ENCODE data around the gene PCCB. TPM values are rescaled to one million over a fixed set of nuclear protein-coding genes. Genes with fewer than 3 reads are reported as not detected.
A peak's percentile ranks its signal among the peaks of the same experiment; 100 is the strongest.
"Not testable (repeated sequence)": the region's sequence is repeated elsewhere in the genome, so short reads cannot be mapped to it uniquely, and the experiment has no call there.

Gene PCCB
- total RNA-seq (ENCODE audit: unreplicated experiment), result 35.2 TPM
- long read RNA-seq, full-length matches to known transcripts, result 42 of 59 reads
- long read RNA-seq, partial matches to known transcripts, result 13 of 59 reads
- long read RNA-seq, other reads (novel, unspliced or antisense), result 4 of 59 reads

DNA sequence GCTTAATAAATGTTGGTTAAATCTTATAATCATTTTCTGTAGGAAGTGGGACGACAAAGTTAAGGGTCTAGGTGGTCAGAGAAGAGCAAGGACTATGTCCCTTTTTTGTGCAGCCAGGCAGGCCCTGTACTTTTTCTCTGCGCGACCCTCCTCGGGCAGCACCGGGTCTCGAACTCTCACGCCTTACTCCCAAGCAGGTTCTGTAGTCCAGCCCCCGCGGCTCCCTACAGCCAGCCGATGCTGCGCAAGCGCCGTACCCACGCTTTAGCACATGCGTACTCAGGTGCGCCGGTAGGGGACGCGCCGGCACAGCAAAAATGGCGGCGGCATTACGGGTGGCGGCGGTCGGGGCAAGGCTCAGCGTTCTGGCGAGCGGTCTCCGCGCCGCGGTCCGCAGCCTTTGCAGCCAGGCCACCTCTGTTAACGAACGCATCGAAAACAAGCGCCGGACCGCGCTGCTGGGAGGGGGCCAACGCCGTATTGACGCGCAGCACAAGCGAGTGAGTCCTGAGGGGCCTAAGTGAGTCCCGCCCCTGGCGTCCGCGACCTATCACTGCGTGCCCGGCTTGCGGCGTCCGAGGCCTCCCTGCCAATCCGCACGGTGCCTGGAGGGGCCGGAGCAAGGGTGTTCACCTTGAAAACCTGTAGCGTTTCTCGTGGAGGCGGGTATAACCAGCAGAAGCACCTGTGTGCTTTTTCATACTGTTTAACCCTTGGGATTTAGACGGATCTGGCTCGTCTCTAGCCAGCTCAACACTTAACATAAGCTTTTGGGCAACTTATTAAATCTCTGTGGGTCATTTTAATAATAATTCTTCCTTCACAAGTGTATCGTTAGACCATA, at the start of gene PCCB:
Gene PCCB (plus strand): TSS at position 282 of the 844 bp plus-strand sequence. CDS start 36 bp downstream, at position 318.
- peaks cover 17% of the 10 kb centered on the region for H3K4me1 Mint-ChIP-seq (ENCODE audit: unreplicated experiment)
- peak within 1 kb of the TSS; percentile 95 for H3K4me3 Mint-ChIP-seq (ENCODE audit: unreplicated experiment)

DNA sequence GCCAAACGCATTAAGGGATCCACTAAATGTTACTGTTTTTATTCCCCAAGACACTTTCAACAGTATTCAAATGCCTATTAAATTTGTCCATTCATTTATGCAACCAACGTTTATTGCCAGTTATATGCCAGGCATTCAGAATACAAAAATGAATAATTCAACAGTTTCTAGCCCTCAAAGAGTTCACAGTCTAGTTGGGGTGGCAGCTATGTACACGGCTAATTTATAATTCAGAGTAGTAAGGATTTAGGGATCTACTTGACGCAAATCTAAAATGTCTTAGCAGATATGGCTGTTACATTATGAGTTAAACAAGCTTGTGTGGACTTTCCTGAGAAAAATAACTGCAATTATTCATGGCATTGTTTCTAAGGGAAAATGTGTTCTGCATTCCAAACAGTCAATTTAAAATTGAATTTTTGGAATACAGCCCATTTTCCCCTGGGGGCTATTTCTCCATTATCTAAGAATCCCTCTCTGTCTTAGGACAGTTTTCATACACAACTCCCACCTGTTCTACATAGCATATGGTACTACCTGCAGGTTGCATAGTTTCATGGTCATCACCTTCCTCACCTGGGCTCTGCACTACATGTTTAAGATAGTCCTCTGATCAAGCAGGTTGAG, 42.5 kb upstream of the PCCB start:
- Mint-ChIP-seq H3K9me3 (ENCODE audit: unreplicated experiment) (no peaks in the 10 kb centered on the region), H3K27me3 (ENCODE audit: unreplicated experiment) (no peaks in the 10 kb centered on the region), H3K36me3 (ENCODE audit: low read depth, unreplicated experiment) (no peaks in the 10 kb centered on the region), H3K4me3 (ENCODE audit: unreplicated experiment) (no peak overlapping the region), H3K27ac (ENCODE audit: unreplicated experiment) (no peak overlapping the region), H3K4me1 (ENCODE audit: unreplicated experiment) (peaks cover 19% of the 10 kb centered on the region)
- TF ChIP-seq, protein P1, sequence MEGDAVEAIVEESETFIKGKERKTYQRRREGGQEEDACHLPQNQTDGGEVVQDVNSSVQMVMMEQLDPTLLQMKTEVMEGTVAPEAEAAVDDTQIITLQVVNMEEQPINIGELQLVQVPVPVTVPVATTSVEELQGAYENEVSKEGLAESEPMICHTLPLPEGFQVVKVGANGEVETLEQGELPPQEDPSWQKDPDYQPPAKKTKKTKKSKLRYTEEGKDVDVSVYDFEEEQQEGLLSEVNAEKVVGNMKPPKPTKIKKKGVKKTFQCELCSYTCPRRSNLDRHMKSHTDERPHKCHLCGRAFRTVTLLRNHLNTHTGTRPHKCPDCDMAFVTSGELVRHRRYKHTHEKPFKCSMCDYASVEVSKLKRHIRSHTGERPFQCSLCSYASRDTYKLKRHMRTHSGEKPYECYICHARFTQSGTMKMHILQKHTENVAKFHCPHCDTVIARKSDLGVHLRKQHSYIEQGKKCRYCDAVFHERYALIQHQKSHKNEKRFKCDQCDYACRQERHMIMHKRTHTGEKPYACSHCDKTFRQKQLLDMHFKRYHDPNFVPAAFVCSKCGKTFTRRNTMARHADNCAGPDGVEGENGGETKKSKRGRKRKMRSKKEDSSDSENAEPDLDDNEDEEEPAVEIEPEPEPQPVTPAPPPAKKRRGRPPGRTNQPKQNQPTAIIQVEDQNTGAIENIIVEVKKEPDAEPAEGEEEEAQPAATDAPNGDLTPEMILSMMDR (IDR thresholded peaks at IDR 0.05; ENCODE audit: unreplicated experiment), result no peak
- no peak for DNase-seq (ENCODE audit: low spot score)

More for the DNA sequence above, at the start of gene PCCB:
- peak; percentile 89 for DNase-seq (ENCODE audit: low spot score)
- TF ChIP-seq, protein P1 (IDR thresholded peaks at IDR 0.05; ENCODE audit: unreplicated experiment), result peak; percentile 87
- Mint-ChIP-seq H3K27ac (ENCODE audit: unreplicated experiment) (peak within 1 kb of the TSS; percentile 91), H3K27me3 (ENCODE audit: unreplicated experiment) (peaks cover 1% of the 10 kb centered on the region), H3K36me3 (ENCODE audit: low read depth, unreplicated experiment) (no peaks in the 10 kb centered on the region), H3K9me3 (ENCODE audit: unreplicated experiment) (no peaks in the 10 kb centered on the region)

DNA sequence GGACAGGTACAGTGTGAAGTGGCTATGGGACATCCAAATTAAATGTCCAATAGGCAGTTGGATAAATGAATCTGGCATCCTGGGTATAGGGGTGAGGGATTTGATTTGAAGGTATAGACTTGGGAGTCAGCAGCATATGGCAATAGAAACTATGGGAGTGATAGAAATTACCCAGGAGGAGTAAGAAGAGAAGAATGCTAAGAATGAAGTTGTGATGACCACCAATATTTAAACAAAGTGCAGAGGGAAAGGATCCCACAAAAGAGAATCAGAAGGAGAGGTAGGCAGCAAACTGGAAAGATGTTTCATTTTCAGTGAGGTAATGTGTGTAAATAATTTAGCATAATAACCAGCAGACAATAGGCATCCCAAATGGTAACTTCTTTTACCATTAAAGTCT, 40.2 kb upstream of the PCCB start:
- no peaks in the 10 kb centered on the region for H3K36me3 Mint-ChIP-seq (ENCODE audit: low read depth, unreplicated experiment)
- no peak overlapping the region for H3K27ac Mint-ChIP-seq (ENCODE audit: unreplicated experiment)
- H3K4me1 Mint-ChIP-seq (ENCODE audit: unreplicated experiment), result peaks cover 22% of the 10 kb centered on the region
- no peaks in the 10 kb centered on the region for H3K9me3 Mint-ChIP-seq (ENCODE audit: unreplicated experiment)
- TF ChIP-seq, protein P1 (IDR thresholded peaks at IDR 0.05; ENCODE audit: unreplicated experiment), result no peak
- DNase-seq (ENCODE audit: low spot score), result no peak
- no peaks in the 10 kb centered on the region for H3K27me3 Mint-ChIP-seq (ENCODE audit: unreplicated experiment)
- no peak overlapping the region for H3K4me3 Mint-ChIP-seq (ENCODE audit: unreplicated experiment)

DNA sequence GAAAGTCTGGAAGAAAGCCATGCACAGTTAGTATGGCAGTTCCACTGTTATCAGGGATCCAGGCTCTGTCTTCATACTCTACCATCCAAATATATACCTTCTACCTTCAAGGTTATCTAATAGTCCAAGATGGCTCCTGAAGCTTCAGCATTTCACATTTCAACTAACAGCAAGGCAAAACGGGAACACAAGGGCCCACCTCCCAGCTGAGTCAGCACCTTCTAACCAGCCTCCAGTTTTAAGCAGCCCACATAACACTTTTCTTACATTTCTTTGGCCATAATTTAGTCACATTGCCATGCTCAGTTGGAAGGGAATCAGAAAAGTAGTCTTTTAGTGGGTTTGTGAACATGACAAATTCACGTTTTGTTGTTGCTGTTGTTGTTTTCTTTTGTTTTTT, 38.6 kb upstream of the PCCB start:
- no peaks in the 10 kb centered on the region for H3K9me3 Mint-ChIP-seq (ENCODE audit: unreplicated experiment)
- peaks cover 18% of the 10 kb centered on the region for H3K4me1 Mint-ChIP-seq (ENCODE audit: unreplicated experiment)

DNA sequence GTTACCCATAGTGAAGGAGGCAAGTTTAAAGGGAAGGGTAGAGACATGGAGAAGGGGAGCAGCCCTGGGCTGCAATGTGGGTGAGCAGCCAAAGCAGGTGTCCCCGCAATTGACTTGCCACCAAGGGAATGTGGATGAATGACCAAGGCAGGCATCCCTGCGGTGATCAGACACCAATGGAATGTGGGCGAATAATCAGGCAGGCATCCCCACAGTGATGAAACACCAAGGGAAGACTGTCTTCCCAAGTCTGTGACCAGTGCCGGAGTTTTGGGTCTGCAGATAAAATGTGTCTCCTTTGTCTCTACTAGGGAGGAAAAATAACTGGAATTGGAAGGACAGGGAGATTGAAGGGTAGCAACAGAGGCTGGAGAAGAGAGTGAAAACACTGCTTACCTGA, 27.4 kb upstream of the PCCB start:
- Mint-ChIP-seq H3K36me3 (ENCODE audit: low read depth, unreplicated experiment) (peaks cover 16% of the 10 kb centered on the region), H3K9me3 (ENCODE audit: unreplicated experiment) (peaks cover 13% of the 10 kb centered on the region)
- not testable (repeated sequence) for H3K27me3 Mint-ChIP-seq (ENCODE audit: unreplicated experiment); H3K4me3 Mint-ChIP-seq (ENCODE audit: unreplicated experiment); H3K4me1 Mint-ChIP-seq (ENCODE audit: unreplicated experiment); DNase-seq (ENCODE audit: low spot score); H3K27ac Mint-ChIP-seq (ENCODE audit: unreplicated experiment)

More for the DNA sequence above, 38.6 kb upstream of the PCCB start:
- no peak overlapping the region for H3K27ac Mint-ChIP-seq (ENCODE audit: unreplicated experiment)
- no peaks in the 10 kb centered on the region for H3K36me3 Mint-ChIP-seq (ENCODE audit: low read depth, unreplicated experiment)
- no peak overlapping the region for H3K4me3 Mint-ChIP-seq (ENCODE audit: unreplicated experiment)
- DNase-seq (ENCODE audit: low spot score), result no peak
- no peaks in the 10 kb centered on the region for H3K27me3 Mint-ChIP-seq (ENCODE audit: unreplicated experiment)
- TF ChIP-seq, protein P1 (IDR thresholded peaks at IDR 0.05; ENCODE audit: unreplicated experiment), result no peak

Measured in endothelial cell (in vitro differentiated cells).